Choroid plexus epithelial cell (primary cell): ENCODE results near the gene UGT1A5.

Experiments
- DNase-seq: peaks from one replicate; pipeline ENCODE4 v3.0.0-alpha.2; 2010; ENCODE audit warnings: low read depth
- H3K4me3 ChIP-seq: 2 replicates; pipeline ENCODE4 v1.5.1; 2011; ENCODE audit warnings: low read depth, mild to moderate bottlenecking, control low read depth, low read length, moderate library complexity
- TF ChIP-seq, protein P1 (sequence below): conservative IDR thresholded peaks from 2 replicates; pipeline ENCODE4 v1.5.1; 2011; ENCODE audit warnings: low read depth, mild to moderate bottlenecking, control low read depth, inconsistent platforms, low read length, moderate library complexity

The UGT1A5 gene

DNA sequence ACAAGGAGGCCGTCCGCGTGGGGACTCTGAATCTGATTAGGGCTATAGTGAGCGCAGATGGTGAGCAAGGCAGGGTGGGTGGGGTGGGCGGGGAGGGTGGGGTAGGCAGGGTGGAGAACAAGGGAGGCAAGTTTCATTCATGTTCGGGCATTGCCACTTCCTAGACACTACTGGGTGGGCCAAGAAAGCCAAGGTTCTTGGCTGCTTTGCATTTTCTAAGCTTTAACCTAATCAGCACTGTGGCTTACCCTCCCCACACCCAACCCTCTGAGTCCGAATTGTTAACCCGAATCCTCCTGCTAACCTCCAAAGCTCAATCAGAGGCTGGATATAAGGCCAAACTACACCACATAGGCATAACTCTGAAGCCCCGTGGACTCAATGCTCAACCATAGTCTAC lies 83.5 kb downstream of the UGT1A5 start:
- H3K4me3 ChIP-seq = no peak overlapping the region
- DNase-seq = no peak
- TF ChIP-seq, protein P1, sequence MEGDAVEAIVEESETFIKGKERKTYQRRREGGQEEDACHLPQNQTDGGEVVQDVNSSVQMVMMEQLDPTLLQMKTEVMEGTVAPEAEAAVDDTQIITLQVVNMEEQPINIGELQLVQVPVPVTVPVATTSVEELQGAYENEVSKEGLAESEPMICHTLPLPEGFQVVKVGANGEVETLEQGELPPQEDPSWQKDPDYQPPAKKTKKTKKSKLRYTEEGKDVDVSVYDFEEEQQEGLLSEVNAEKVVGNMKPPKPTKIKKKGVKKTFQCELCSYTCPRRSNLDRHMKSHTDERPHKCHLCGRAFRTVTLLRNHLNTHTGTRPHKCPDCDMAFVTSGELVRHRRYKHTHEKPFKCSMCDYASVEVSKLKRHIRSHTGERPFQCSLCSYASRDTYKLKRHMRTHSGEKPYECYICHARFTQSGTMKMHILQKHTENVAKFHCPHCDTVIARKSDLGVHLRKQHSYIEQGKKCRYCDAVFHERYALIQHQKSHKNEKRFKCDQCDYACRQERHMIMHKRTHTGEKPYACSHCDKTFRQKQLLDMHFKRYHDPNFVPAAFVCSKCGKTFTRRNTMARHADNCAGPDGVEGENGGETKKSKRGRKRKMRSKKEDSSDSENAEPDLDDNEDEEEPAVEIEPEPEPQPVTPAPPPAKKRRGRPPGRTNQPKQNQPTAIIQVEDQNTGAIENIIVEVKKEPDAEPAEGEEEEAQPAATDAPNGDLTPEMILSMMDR = no peak

DNA sequence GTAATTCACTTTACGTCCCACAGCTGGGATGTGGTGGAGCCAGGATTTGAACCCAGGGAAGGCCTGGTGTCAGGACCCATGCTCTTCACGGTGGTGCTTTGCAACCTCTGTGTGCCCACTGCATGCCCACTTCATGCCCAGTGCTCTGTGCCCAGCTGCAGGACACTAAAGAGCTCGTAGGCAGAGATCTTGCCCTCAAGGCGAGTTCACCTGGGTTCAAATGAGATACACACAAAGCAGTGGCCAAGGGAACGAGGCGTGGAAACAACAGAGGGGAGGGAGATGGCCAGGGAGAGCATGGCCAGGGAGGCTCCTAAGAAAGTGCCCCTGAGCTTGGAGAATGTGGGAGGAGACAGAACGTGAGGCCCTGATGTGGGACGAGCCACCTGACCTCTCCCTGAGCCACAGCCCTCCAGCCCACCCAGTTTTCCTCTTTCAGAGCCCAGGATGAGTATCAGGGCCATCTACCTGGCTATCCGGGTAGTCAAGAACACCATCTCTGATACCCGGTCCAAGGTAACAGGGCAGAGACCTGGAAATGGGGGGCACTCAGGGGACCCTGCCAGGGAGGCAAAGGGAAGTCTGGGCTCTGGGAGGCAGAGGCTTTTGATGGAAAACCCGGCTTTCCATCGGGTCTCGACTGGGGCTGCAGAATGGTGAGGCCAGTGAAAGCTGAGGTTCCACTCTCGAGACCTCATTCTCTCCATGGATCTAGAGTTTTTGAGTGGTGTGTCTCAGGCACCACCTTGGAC lies 85.8 kb downstream of the UGT1A5 start:
- H3K4me3 ChIP-seq = no peak overlapping the region
- no peak for DNase-seq
- TF ChIP-seq, protein P1 = no peak

DNA sequence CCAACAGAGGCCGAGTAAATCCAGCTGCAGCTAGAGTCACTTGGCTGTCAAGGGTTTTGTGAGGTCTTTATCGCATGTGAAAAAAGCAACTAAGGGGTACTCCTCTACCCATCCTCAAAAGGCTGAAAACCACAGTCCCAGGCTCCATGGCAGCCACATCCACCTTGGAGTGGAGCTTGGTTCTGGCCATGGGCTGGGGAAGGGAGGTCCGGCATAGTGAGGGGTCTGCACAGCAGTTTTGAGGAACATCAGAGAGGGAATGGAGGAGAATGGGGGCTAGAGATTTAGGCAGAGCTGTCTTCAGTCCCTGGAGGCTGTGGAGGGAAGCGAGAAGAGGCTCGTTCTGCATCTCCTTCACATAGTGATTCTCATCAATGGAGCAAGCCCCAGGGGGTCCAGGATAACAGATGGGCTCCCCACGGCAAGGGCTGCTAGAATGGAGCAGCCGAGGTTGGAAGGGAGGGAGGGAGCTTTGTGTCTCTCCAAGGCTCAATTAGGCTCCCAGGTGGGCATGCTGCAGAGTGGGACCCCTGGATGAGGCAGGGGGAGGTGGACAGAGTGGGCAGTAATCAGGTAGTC lies 86.5 kb downstream of the UGT1A5 start:
- TF ChIP-seq, protein P1 = no peak
- no peak for DNase-seq
- H3K4me3 ChIP-seq = no peak overlapping the region

DNA sequence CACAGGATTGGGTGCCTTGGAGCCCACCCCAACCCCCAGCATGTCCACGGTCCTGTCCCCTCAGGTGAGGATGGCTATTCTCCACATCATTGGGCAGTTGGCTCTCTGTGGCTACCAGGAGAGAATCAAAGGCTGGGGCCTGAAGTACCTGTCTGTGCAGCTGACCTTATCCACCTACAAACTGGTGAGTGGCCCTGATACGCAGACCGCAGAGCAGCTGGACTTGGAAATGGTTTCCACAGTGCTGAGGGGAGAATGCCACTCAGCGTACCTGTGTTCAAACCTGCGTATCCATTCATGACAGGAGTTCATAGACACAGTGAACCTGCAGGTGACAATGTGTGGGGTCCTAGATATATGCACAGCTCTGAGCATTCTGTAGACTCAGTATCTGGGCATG lies 87.0 kb downstream of the UGT1A5 start:
- no peak for DNase-seq
- H3K4me3 ChIP-seq = no peak overlapping the region
- TF ChIP-seq, protein P1 = no peak

DNA sequence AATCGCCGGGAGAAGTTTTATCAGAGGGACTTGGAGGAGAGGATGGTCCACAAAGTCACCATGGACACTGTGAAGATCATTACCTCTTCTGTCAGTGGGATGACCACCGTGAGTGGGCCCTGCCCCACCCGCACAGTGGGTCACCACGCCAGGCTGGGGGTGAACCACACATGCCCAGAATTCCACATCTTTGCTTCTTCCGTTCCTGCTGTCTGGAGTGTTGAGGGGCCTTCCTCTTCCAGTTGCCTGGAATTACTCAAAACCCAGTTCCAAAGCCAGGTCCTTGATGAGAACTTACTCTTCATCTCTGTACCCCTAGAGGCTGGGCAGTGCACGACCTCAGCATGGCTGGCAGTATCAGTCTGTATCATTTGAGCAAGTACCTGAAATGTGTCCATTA lies 87.5 kb downstream of the UGT1A5 start:
- no peak for DNase-seq
- H3K4me3 ChIP-seq = no peak overlapping the region
- TF ChIP-seq, protein P1 = no peak

DNA sequence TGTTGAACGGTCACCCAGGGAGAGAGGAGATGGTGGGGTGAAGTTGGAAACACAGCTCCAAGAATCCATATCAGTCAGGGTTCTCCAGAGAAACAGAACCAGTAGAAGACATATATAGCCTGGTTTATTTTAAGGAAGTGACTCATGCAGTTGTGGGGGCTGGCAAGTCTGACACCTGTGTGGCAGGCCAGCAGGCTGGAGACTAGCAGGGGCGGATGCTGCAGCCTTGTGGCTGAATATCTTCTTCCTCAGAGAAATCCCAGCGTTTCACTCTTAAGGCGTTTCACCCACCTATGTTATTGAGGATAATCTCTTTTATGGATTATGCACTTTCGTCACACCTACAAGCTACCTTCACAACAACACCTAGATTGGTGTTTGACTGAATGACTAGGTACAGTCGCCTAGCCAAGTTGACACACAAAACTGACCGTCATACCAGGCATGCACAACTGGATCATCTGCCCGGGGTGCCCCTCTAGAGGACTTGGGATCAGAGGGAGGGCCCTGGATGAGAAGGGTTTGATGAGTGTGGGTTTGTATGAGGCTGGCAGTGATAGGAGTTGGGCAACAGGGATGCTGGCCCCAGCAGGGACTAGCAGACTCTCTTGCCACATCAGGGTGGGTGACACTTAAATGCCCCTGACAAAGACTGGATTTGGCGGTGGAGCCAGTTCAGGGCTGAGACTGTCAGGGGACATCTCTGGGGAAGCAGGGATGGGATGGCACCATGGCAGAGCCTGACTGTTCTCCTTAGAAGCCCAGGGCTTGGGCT lies 88.8 kb downstream of the UGT1A5 start:
- TF ChIP-seq, protein P1 = no peak
- no peak overlapping the region for H3K4me3 ChIP-seq
- DNase-seq = peak; percentile 11
